Omental fat pad (tissue), 4 donors: ENCODE measurements around the gene ECE1. TPM values are rescaled to one million over a fixed set of nuclear protein-coding genes. Genes with fewer than 3 reads are reported as not detected.

ENCODE experiments used
- ATAC-seq: fragments of 150-250 bp; one replicate; pipeline ENCODE4 v1.9.1; 2016; ENCODE audit warnings: mild to moderate bottlenecking, moderate library complexity; ENCODE audit not compliant: low FRiP score
- DNase-seq: peaks from one replicate; pipeline ENCODE4 v3.0.0-alpha.2; 2019; ENCODE audit warnings: low spot score
- total RNA-seq, 4 donors: library from RNA; depleted of rRNA; stranded (reverse); fragments of >200 nt; gene quantifications; one replicate each; pipeline ENCODE4 v1.1.0, GENCODE V29; 2016
- TF ChIP-seq, protein P1 (sequence below), 3 donors: fragments of 450-650 bp; IDR thresholded peaks; one replicate each; pipeline ENCODE4 v1.5.1; 2016 to 2017; ENCODE audit warnings: antibody characterized with exemption in 3 of 3, mild to moderate bottlenecking in 3 of 3, moderate library complexity in 2 of 3

The ECE1 gene
- total RNA-seq, 4 donors from 2014 or later, result 43.5 to 158 (median 114) TPM

DNA sequence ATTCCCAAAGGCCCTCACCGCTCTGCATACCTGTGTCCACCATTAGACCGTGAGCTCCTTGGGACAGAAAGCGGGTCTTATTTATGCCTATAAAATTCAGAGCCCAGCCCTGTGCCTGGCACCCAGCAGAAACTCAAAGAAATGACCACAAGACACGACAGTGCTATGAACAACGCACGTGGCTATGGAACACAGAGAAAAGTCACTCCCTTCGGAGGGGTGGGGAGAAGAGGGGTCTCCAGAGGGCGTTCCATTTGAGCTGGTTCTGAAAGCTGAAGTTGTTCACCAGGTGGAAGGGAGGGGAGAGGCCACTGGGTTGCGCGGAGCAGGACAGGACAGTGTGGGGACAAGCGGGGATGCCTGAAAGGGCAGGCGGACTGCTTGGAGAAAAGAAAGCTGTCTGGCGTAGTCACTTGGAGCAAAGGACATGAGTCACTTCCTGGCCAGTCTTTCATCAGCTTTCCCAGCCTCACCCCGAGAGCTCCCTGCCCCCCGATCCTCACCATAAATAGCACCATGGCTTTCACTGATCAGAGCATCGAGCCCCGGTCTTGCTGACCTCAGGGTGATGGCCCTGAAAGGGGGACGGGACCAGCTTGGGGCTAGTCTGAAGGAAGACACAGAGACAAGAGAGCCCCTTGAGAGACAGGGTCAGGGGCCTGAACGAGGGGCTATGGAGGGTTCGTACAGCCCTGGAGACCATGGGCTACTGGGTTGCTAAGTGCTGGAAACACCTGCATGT is 28.5 kb downstream of the ECE1 start:
- TF ChIP-seq, protein P1, sequence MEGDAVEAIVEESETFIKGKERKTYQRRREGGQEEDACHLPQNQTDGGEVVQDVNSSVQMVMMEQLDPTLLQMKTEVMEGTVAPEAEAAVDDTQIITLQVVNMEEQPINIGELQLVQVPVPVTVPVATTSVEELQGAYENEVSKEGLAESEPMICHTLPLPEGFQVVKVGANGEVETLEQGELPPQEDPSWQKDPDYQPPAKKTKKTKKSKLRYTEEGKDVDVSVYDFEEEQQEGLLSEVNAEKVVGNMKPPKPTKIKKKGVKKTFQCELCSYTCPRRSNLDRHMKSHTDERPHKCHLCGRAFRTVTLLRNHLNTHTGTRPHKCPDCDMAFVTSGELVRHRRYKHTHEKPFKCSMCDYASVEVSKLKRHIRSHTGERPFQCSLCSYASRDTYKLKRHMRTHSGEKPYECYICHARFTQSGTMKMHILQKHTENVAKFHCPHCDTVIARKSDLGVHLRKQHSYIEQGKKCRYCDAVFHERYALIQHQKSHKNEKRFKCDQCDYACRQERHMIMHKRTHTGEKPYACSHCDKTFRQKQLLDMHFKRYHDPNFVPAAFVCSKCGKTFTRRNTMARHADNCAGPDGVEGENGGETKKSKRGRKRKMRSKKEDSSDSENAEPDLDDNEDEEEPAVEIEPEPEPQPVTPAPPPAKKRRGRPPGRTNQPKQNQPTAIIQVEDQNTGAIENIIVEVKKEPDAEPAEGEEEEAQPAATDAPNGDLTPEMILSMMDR (IDR thresholded peaks at IDR 0.05), result no peak
- ATAC-seq, result peak; percentile 62
- DNase-seq, result no peak

DNA sequence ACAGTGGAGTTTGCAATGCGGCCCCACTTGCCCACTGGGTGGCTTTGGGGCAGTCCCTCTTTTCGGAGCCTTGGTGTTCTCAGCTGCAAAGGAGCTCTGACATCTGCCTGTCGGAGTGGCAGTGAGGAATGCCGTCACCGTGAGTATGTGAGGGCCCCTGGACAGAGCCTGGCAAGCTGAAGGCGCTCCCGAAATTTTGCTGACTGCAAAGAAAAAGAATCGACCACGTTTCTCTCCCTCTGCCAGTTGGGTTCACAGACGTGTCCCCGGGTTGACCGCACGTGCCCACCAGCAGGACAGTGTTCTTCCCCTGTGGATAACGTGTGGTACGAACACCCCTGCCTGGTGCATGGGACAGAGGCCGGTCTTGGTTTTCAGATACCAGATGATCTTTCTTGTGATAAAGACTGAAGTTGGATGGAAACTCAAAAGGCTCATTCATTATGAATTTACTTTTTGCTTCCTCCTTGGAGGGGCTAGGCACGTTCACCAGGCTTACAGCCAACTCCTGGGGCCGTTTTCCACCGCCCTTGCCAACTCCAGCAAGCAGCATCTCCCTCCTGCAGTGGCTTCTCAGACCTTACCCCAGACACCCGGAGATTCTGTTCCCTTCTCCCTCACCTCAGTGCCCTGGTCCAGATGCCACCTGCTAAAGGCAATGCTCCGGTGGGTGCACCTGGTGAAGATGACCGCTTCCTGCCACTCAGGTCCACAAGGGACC is 29.7 kb downstream of the ECE1 start:
- ATAC-seq (no peak), DNase-seq (no peak)
- TF ChIP-seq, protein P1 (IDR thresholded peaks at IDR 0.05), result no peak

DNA sequence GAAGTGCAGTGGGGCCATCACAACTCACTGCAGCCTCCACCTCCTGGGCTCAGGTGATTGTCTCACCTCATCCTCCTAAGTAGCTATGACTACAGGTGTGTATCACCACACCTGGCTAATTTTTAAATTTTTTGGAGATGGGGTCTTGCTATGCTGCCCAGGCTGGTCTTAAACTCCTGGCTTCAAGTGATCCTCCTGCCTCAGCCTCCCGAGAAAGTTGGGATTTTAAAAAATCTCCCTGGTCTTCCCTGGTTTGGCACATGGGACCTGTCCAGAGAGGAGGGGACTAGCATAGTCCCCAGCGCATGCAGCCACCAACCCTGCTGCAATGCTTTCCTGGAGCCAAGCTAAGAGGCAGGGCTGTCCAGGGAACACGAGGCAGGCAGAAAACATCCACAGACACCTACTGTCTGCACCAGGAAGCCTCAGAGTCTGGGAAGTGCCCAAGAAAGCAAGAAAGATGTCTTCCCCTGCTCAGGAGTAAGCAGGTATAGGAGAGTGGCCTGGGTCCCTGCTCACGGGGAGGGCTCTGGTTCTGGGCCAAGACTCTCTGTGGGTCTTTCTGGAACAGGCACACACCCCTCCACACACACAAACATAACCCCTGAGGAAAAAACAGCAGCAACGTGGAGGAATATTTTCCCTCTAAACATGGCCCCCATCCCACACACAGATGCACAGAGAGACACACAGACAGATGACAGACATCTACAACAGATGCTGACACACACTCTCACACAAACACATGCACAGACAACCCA is 30.8 kb downstream of the ECE1 start:
- DNase-seq (no peak), ATAC-seq (no peak)

DNA sequence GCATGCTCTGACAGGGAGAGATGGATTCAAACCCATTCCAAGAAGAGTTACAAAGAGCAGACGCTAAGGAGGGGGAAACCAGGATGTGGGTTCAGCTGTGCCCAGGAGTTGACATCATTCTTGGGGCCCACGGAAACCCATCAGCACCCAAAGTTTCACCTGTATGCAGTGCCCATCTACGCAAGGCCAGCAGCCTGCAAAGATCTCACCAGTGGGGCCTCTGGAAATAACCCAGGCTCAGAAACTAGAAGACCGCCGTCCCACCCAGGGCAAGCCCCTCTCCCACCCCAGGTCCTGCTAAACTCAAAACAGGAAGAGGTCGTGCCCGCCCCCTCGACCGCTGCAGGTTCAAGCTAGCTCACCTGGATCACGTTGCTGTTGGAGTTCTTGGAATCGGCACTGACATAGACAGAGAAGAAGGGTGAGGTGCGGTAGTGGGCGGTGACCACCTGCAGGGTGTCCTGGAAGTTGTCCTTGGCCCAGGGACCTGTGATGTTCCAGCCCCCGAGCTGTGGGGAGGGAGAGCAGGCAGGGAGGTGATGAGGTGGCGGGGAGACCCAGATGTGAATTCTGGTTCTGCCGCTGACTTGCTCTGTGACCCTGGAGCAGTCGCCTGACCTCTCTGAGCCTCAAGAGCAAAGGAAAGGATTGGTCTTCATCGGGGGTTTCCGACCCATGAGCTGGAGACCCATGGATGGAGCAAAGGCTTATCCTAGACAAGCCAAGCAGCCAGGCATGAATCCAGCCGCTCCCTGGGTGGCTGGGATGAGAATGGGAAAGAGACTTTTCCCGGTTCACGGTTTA is 31.7 kb downstream of the ECE1 start:
- ATAC-seq (no peak), DNase-seq (no peak)
- TF ChIP-seq, protein P1 (IDR thresholded peaks at IDR 0.05), result no peak

More for the DNA sequence above, 30.8 kb downstream of the ECE1 start:
- TF ChIP-seq, protein P1 (IDR thresholded peaks at IDR 0.05), result no peak

DNA sequence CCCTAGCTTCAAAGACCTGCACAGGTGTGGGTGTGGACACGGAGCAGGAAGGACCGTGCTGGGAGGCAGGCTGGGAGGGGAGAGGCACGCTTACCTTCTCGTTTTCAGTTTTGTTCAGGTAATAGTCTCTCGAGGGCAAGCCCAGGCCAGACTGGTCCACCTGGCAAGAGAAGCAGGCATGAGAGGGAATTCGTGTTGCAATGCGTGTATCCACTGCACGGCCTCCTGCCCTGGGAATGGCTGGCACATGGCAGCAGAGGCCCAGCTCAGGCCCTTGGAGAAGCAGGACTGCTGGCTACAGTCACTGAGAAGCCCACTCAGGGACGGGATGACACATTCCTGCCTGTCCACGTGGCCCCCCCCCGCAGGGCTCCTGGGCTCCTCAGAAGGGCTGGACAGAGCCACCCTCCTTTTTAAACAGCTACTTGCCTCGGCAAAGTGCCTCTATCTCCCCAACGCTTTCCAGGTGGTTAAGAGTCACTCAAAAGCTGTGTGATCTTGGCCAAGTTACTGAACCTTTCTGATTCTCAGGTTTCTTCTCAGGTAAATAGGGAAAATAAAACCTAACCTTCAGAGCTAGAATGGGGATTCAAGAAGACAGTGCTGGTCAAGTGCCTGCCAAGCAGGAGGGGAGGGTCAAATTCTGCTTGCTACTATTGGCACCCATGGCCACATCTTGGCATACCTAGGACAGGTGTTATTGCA is 32.7 kb downstream of the ECE1 start:
- ATAC-seq (no peak), DNase-seq (no peak)
- TF ChIP-seq, protein P1 (IDR thresholded peaks at IDR 0.05), result no peak

DNA sequence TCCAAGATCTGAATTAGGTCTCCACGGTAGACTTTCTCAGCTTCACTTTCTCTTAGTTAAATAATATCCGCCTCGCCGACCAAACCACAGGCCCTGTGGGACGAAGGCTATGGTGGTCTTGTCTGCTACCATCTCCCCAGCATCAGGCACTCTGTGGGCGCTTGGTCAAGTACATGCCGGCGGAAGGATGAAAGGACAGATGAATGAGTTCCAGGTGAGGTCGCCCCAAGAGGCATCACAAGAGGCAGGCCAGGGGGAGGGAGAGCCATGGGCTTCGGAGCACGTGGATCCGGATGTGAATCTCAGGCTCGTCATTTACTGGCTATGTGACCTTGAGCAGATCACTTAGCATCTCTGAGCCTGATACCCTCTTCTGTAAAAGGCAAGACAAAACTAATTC is 33.5 kb downstream of the ECE1 start:
- no peak for DNase-seq
- TF ChIP-seq, protein P1 (IDR thresholded peaks at IDR 0.05), result no peak
- no peak for ATAC-seq
